OCI-LY7 (cell line): ENCODE results near the gene ARHGAP23. TPM values are rescaled to one million over a fixed set of nuclear protein-coding genes. Genes with fewer than 3 reads are reported as not detected.

ENCODE experiments used
- BruUV-seq: library from RNA; stranded (reverse); fragments of 400-500 nt; replicated peaks from 2 replicates; lab custom pipeline; 2021; lab: Mats Ljungman, UMichigan
- CTCF ChIA-PET: fragments of 300-600 bp; sonication (Branson Sonifier 250); formaldehyde crosslinking; loops from one replicate; lab custom pipeline; 2022; ENCODE audit warnings: antibody characterized with exemption; ENCODE audit not compliant: unreplicated experiment; lab: Charles Lee
- POLR2A ChIA-PET: fragments of 300-600 bp; sonication (Branson Sonifier 250); formaldehyde crosslinking; loops from one replicate; lab custom pipeline; 2022; ENCODE audit warnings: antibody characterized with exemption; lab: Charles Lee
- DNase-seq: peaks from one replicate; pipeline ENCODE4 v3.0.0-alpha.2; 2015; ENCODE audit warnings: low spot score
- H2AFZ ChIP-seq: fragments of 200-600 bp; sonication (generic), shearing (Covaris generic); 2 replicates; pipeline ENCODE4 v1.6.1; 2014; ENCODE audit warnings: mild to moderate bottlenecking, antibody characterized with exemption, low read length, moderate library complexity
- H3K27ac ChIP-seq: fragments of 200-600 bp; sonication (generic); 2 replicates; pipeline ENCODE4 v1.5.1; 2014; ENCODE audit warnings: mixed run types, low read depth, mild to moderate bottlenecking, moderate library complexity, low read length, inconsistent platforms; ENCODE audit not compliant: poor library complexity, severe bottlenecking
- H3K36me3 ChIP-seq: fragments of 200-600 bp; sonication (generic); 2 replicates; pipeline ENCODE4 v1.6.1; 2014; ENCODE audit warnings: mild to moderate bottlenecking, antibody characterized with exemption, low read length, moderate library complexity, mixed read lengths; ENCODE audit not compliant: insufficient read depth
- H3K4me1 ChIP-seq: fragments of 200-600 bp; sonication (generic); 2 replicates; pipeline ENCODE4 v1.5.1; 2014; ENCODE audit warnings: mild to moderate bottlenecking, low read length; ENCODE audit not compliant: insufficient read depth, poor library complexity, severe bottlenecking
- H3K4me2 ChIP-seq: fragments of 200-600 bp; sonication (generic); 2 replicates; pipeline ENCODE4 v1.6.1; 2014; ENCODE audit warnings: mild to moderate bottlenecking, low read length
- H3K4me3 ChIP-seq: fragments of 200-600 bp; sonication (generic); 2 replicates; pipeline ENCODE4 v1.5.1; 2014; ENCODE audit warnings: mild to moderate bottlenecking, low read depth, low read length; ENCODE audit not compliant: poor library complexity, severe bottlenecking
- H3K79me2 ChIP-seq: fragments of 200-600 bp; sonication (generic); 2 replicates; pipeline ENCODE4 v1.6.1; 2016; ENCODE audit warnings: low read depth, mild to moderate bottlenecking, low read length, moderate library complexity, mixed read lengths; ENCODE audit not compliant: insufficient read depth
- H3K9me2 ChIP-seq: fragments of 200-600 bp; sonication (generic); 2 replicates; pipeline ENCODE4 v1.6.1; 2016; ENCODE audit warnings: mild to moderate bottlenecking, low read length, mixed read lengths; ENCODE audit not compliant: insufficient read depth
- H3K9me3 ChIP-seq: fragments of 200-600 bp; sonication (generic); 2 replicates; pipeline ENCODE4 v1.6.1; 2014; ENCODE audit warnings: mild to moderate bottlenecking, mixed run types, low read length, mixed read lengths
- H4K20me1 ChIP-seq: fragments of 200-600 bp; sonication (generic); 2 replicates; pipeline ENCODE4 v1.6.1; 2014; ENCODE audit warnings: mild to moderate bottlenecking, antibody characterized with exemption, low read length, moderate library complexity, mixed read lengths; ENCODE audit not compliant: insufficient read depth
- EZH2phosphoT487 ChIP-seq: fragments of 200-600 bp; sonication (generic); IDR thresholded peaks from 2 replicates; pipeline ENCODE4 v1.6.1; 2018; ENCODE audit warnings: low read depth, borderline replicate concordance, mild to moderate bottlenecking, mixed run types, antibody characterized with exemption, low read length, moderate library complexity, mixed read lengths
- intact Hi-C: fragments of 100-400 bp; cut with micrococcal nuclease; formaldehyde crosslinking; loops from one replicate; pipeline ENCODE4 v1.10.0; 2022; ENCODE audit not compliant: unreplicated experiment
- total RNA-seq, 2 experiments: library from RNA; depleted of rRNA in 1 of 2; stranded (reverse); fragments of >200 nt in 1 of 2; shearing (Covaris generic) in 1 of 2; gene quantifications; 2 replicates each; pipeline ENCODE4 v1.2.3, GENCODE V29; 2014 to 2022
- TF ChIP-seq, protein P1 (sequence below): fragments of 200-600 bp; sonication (generic); conservative IDR thresholded peaks from 2 replicates; pipeline ENCODE4 v1.5.1; 2014; ENCODE audit warnings: mild to moderate bottlenecking, antibody characterized with exemption, low read length, moderate library complexity, mixed read lengths

The ARHGAP23 gene
- total RNA-seq, 2 experiments from 2014 or later, result 16.3 to 18.6 TPM

DNA sequence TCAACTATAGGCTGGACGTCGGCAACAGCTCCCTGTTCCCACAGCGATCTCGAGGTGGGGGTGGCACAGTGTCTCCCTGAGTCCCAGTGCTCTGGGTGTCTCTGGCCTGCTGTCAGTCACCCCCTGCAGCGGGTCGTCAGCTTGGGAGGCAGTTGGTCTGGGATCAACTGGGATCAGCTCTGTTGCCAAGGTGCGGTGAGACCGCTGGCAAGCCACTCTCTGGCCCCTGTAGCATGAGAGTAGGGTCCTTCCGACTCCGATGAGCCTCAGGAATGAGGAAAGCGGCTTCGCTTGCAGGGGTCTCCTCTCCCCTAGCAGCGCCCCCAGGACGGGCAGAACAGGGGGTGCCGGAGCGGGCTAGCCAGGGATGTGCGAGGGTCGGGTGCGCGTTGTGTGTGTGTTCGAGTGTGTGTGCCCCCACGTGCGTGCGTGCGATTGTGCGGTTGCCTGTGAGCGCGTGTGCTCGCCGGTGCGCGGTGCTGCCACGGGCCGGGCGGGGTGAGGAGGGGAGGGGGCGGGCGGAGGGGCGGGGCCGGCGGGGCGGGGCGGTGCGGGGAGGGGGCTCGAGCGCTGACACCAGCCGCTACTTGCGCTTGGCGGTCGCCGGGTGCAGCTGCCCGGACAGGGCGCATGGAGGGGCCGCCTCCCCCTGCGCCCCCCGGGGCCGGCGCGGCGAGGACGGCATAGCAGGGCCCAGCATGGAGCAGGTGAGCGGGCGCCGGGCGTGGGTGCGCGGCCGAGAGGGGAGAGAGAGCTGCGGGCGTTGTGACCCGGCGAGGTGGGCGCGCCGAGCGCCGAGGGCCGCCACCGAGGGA lies 9.4 kb upstream of the ARHGAP23 start:
- H3K79me2 ChIP-seq, result no peaks in the 10 kb centered on the region
- H3K27ac ChIP-seq, result no peak overlapping the region
- ChIA-PET POLR2A (no interaction called here), CTCF (interaction anchor here (0.6 kb wide), 1 partner anchor 79 kb away, joined by 3 read pairs; no protein-coding TSS in a partner anchor)
- no peaks in the 10 kb centered on the region for H3K36me3 ChIP-seq
- BruUV-seq, result no TSS peak
- H3K4me2 ChIP-seq, result peak overlapping the region; percentile 59
- DNase-seq, result peak; percentile 43
- TF ChIP-seq EZH2phosphoT487, result no peak
- TF ChIP-seq, protein P1, sequence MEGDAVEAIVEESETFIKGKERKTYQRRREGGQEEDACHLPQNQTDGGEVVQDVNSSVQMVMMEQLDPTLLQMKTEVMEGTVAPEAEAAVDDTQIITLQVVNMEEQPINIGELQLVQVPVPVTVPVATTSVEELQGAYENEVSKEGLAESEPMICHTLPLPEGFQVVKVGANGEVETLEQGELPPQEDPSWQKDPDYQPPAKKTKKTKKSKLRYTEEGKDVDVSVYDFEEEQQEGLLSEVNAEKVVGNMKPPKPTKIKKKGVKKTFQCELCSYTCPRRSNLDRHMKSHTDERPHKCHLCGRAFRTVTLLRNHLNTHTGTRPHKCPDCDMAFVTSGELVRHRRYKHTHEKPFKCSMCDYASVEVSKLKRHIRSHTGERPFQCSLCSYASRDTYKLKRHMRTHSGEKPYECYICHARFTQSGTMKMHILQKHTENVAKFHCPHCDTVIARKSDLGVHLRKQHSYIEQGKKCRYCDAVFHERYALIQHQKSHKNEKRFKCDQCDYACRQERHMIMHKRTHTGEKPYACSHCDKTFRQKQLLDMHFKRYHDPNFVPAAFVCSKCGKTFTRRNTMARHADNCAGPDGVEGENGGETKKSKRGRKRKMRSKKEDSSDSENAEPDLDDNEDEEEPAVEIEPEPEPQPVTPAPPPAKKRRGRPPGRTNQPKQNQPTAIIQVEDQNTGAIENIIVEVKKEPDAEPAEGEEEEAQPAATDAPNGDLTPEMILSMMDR, result no peak
- H3K4me1 ChIP-seq, result peaks cover 85% of the 10 kb centered on the region
- H3K4me3 ChIP-seq, result peak overlapping the region; percentile 60
- no peaks in the 10 kb centered on the region for H3K9me3 ChIP-seq
- H4K20me1 ChIP-seq, result no peaks in the 10 kb centered on the region
- H3K9me2 ChIP-seq, result no peaks in the 10 kb centered on the region
- intact Hi-C loops, result no loop called here
- no peak overlapping the region for H2AFZ ChIP-seq

- Histone ChIP-seq H3K4me1 (peaks cover 80% of the 10 kb centered on the region), H3K9me3 (no peaks in the 10 kb centered on the region), H3K9me2 (no peaks in the 10 kb centered on the region), H4K20me1 (no peaks in the 10 kb centered on the region), H3K4me2 (peak overlapping the region; percentile 59), H2AFZ (no peak overlapping the region), H3K36me3 (no peaks in the 10 kb centered on the region), H3K4me3 (peak overlapping the region; percentile 60), H3K79me2 (no peaks in the 10 kb centered on the region), H3K27ac (no peak overlapping the region)
- TF ChIP-seq EZH2phosphoT487, result no peak
- TF ChIP-seq, protein P1, result no peak
- DNase-seq, result peak; percentile 30
- ChIA-PET POLR2A (no interaction called here), CTCF (interaction anchor here (0.6 kb wide), 1 partner anchor 80 kb away, joined by 3 read pairs; no protein-coding TSS in a partner anchor)
- intact Hi-C loops, result no loop called here
- BruUV-seq, result no TSS peak
These were observed 8.7 kb upstream of the ARHGAP23 start for GRCh38 chr17:38419508-38419981.

DNA sequence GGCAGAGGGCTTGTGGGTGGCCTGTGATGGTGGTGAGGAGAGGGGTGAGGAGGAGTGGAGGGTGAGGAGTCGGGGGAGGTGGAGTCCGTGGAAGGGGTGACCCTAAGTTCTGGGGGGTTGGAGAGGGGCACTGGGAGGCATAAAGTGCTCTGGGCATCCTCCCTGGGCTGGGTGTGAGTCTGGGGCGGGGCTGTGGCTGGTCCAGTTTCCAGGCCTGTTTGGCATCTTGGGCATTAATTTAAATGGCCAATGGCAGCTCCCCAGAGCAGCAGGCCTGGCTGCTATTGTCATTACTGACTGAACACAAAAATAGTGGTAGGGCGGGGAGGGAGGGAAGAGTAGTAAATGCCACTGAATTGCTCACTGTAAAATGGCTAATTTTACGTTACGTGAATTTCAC lies 7.7 kb upstream of the ARHGAP23 start:
- Histone ChIP-seq H3K4me1 (peaks cover 71% of the 10 kb centered on the region), H3K27ac (no peak overlapping the region), H3K4me3 (no peak overlapping the region), H3K9me2 (no peaks in the 10 kb centered on the region), H3K4me2 (peak overlapping the region; percentile 66), H2AFZ (no peak overlapping the region), H3K79me2 (no peaks in the 10 kb centered on the region), H3K9me3 (no peaks in the 10 kb centered on the region), H4K20me1 (no peaks in the 10 kb centered on the region), H3K36me3 (no peaks in the 10 kb centered on the region)
- intact Hi-C loops, result loop anchor here (10.0 kb wide), 1 partner anchor 244 kb away; no protein-coding TSS in a partner anchor
- ChIA-PET POLR2A (no interaction called here), CTCF (no interaction called here)
- TF ChIP-seq, protein P1, result no peak
- no peak for TF ChIP-seq EZH2phosphoT487
- no peak for DNase-seq
- no TSS peak for BruUV-seq
